ENCODE measurements around the gene GCKR. TPM values are rescaled to one million over a fixed set of nuclear protein-coding genes. Genes with fewer than 3 reads are reported as not detected.

GCKR gene, protein sequence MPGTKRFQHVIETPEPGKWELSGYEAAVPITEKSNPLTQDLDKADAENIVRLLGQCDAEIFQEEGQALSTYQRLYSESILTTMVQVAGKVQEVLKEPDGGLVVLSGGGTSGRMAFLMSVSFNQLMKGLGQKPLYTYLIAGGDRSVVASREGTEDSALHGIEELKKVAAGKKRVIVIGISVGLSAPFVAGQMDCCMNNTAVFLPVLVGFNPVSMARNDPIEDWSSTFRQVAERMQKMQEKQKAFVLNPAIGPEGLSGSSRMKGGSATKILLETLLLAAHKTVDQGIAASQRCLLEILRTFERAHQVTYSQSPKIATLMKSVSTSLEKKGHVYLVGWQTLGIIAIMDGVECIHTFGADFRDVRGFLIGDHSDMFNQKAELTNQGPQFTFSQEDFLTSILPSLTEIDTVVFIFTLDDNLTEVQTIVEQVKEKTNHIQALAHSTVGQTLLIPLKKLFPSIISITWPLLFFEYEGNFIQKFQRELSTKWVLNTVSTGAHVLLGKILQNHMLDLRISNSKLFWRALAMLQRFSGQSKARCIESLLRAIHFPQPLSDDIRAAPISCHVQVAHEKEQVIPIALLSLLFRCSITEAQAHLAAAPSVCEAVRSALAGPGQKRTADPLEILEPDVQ
- total RNA-seq (2022; extraction: Qiagen RNA extraction), result 0.13 to 0.58 TPM (median 0.30 TPM) in 5 replicates

DNA sequence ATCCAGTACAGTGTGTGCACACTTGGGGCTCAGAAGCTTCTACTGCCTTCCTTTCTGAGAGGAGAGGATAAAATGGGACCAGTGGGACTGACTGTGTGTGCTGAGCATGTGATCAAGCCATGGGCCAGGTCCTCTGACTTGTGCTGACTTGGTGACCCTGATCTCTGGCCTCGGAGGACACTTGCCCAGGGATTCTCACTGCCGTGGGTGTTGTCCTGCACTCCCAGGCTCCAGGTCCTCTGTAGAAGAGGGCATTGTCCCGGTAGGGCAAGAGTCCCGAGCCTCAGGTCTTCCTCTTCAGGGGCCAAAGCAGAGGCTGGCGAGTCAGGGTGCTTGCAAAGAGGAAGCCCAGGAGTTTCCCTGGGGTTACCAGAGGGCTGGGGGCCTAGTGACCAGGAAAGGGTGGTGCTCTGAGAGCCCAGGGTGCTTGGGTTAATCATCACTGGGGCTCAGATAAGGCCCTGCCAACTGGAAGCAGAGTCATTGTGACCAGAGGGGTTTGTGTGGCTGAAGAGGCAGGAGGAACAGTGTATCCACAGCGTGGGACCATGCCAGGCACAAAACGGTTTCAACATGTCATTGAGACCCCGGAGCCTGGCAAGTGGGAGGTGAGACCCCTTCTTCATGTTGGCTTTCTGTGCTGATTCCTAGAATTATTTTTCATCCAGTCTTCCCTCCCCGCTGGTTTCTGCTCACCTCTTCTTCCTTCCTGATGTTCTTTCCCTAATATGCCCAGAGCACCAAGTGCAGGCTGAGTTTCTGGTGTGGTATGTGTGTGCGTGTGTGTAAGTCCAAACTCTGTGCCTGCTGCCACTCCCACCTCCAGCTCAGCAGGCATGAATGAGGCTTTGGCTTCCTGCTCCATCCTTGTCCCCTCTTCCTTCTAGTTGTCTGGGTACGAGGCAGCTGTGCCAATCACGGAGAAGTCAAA lies at the start of gene GCKR:
Gene GCKR, plus strand, starts transcription at position 483 of the 931 bp plus-strand sequence. Its CDS starts 66 bp downstream, at position 549.

DNA sequence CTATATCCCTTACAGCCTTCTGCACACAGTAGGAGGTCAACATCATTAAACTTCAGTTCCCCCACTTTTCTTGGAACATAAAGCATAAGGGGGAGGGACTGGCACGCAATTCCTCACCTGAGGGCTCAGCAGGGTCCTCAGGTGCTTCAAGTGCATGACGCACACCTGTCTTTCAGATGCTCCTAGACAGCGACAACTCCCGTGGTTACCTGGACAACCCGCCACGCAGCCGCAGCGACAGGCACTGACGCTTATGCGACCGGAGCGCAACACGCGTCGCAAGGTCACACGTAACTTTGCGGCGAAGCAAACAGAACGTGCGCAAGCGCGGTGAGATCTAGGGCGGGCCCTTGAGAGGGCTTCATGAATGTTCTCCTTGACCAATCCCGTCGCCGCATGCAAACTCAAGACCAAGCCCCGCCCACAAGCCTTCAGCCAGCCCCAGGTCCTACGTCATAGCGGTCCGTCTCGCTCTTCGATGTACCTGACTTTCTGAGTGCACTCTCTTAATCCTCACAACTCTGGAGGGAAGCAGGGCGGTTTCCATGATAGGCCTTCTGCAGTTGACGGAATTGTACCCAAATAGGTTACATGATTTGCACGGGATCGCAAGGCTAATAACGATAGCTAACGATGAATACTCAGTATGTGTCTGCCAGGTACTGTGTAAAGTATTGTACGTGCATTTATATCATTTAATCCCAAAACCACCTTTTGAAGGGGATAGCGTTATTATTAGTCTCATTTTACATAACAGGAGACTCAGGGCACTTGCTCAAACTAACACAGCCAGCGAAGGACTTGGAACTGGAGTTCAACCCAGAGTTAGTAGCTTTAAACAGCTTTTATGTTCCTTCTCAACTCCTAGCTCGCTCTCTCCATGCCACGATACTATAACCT lies 6.9 kb upstream of the GCKR start, which contains the start of gene IFT172:
Gene IFT172, minus strand, starts transcription at position 246 of the 900 bp plus-strand sequence. Its CDS starts 90 bp downstream, at position 156.

DNA sequence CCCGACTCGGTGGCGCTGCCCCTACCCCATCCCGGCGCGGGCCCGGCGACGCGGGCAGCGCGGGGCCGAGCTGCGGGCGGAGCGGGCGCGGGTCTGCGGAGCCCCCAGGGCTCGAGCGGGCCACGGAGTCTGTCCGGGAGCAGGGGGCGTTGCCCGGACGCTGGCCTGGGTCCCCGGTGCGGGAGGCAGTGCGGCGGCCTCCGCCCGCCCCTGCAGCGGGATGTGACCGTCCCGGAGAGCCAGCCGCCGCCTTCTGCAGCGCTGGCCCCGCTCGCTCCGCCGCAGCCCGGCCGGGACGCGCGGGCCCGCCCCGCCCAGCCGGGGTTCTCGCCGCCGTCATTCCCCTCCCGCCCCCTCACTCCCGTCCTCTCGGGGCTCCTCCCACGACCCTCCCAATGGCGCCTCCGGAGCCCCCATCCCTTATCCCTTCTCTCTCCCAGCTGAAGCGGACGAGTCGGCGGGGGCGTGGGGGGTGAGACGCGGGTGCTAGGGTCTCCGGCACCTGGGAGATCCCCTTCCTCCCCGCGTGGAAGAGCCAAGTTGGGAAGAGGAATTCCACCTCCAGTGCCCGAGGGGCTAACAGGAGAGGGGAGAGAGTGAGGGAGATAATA lies 1.6 kb upstream of the GCKR start, which contains the start of gene FNDC4:
Gene FNDC4, minus strand, starts transcription at position 257 of the 611 bp plus-strand sequence. CDS start 521 bp downstream, outside the sequence.

Other genes starting within 250 kb of the GCKR start
- gene SLC30A3, start 233.8 kb upstream of the GCKR start, total RNA-seq (2022; extraction: Qiagen RNA extraction), result 2.4 to 4.1 TPM (median 3.9 TPM) in 5 replicates
- gene DNAJC5G, start 221.4 kb upstream of the GCKR start, total RNA-seq (2022; extraction: Qiagen RNA extraction), result not detected in 5 replicates
- 0.45 to 0.71 TPM (median 0.61 TPM) in 5 replicates for gene TRIM54, start 214.4 kb upstream of the GCKR start, total RNA-seq (2022; extraction: Qiagen RNA extraction)
- 0.48 to 2.5 TPM (median 1.6 TPM) in 5 replicates for gene UCN, start 188.4 kb upstream of the GCKR start, total RNA-seq (2022; extraction: Qiagen RNA extraction)
- 78.0 to 104 TPM (median 89.6 TPM) in 5 replicates for gene MPV17, start 173.7 kb upstream of the GCKR start, total RNA-seq (2022; extraction: Qiagen RNA extraction)
- 58.8 to 66.8 TPM (median 60.2 TPM) in 5 replicates for gene GTF3C2, start 140.1 kb upstream of the GCKR start, total RNA-seq (2022; extraction: Qiagen RNA extraction)
- 58.7 to 63.2 TPM (median 61.4 TPM) in 5 replicates for gene EIF2B4, start 126.5 kb upstream of the GCKR start, total RNA-seq (2022; extraction: Qiagen RNA extraction)
- gene SNX17, start 126.2 kb upstream of the GCKR start, total RNA-seq (2022; extraction: Qiagen RNA extraction), result 132 to 155 TPM (median 147 TPM) in 5 replicates
- 11.0 to 15.5 TPM (median 14.5 TPM) in 5 replicates for gene ZNF513, start 116.1 kb upstream of the GCKR start, total RNA-seq (2022; extraction: Qiagen RNA extraction)
- 161 to 174 TPM (median 170 TPM) in 5 replicates for gene PPM1G, start 87.2 kb upstream of the GCKR start, total RNA-seq (2022; extraction: Qiagen RNA extraction)
- 127 to 140 TPM (median 138 TPM) in 5 replicates for gene NRBP1, start 68.2 kb upstream of the GCKR start, total RNA-seq (2022; extraction: Qiagen RNA extraction)
- gene KRTCAP3, start 54.5 kb upstream of the GCKR start, total RNA-seq (2022; extraction: Qiagen RNA extraction), result 0.17 to 0.76 TPM (median 0.62 TPM) in 5 replicates
- 7.8 to 9.5 TPM (median 9.3 TPM) in 5 replicates for gene IFT172, start 7.1 kb upstream of the GCKR start, total RNA-seq (2022; extraction: Qiagen RNA extraction)
- gene FNDC4, start 1.6 kb upstream of the GCKR start, total RNA-seq (2022; extraction: Qiagen RNA extraction), result 3.3 to 5.3 TPM (median 3.9 TPM) in 5 replicates
- gene ZNF512, start 86.2 kb downstream of the GCKR start, total RNA-seq (2022; extraction: Qiagen RNA extraction), result 16.3 to 21.7 TPM (median 18.8 TPM) in 5 replicates
- 3.6 to 4.3 TPM (median 4.0 TPM) in 5 replicates for gene CCDC121, start 132.2 kb downstream of the GCKR start, total RNA-seq (2022; extraction: Qiagen RNA extraction)
- gene GPN1, start 132.2 kb downstream of the GCKR start, total RNA-seq (2022; extraction: Qiagen RNA extraction), result 52.9 to 63.0 TPM (median 58.9 TPM) in 5 replicates
- gene SUPT7L, start 166.8 kb downstream of the GCKR start, total RNA-seq (2022; extraction: Qiagen RNA extraction), result 32.2 to 35.2 TPM (median 33.2 TPM) in 5 replicates
- 28.3 to 41.8 TPM (median 30.9 TPM) in 5 replicates for gene SLC4A1AP, start 167.1 kb downstream of the GCKR start, total RNA-seq (2022; extraction: Qiagen RNA extraction)